GM12865 (cell line): ENCODE measurements around the gene SRSF12.
"Not testable (repeated sequence)": the region's sequence is repeated elsewhere in the genome, so short reads cannot be mapped to it uniquely, and the experiment has no call there.

ENCODE experiments used
- DNase-seq: peaks from one replicate; pipeline ENCODE4 v3.0.0; 2010; ENCODE audit warnings: low read depth
- H3K4me3 ChIP-seq: 2 replicates; pipeline ENCODE4 v1.5.1; 2011; ENCODE audit warnings: mild to moderate bottlenecking, low read depth, low read length, control low read depth
- CTCF ChIP-seq: IDR thresholded peaks from 2 replicates; pipeline ENCODE4 v1.5.1; 2011; ENCODE audit warnings: low read length, control low read depth, low read depth, inconsistent platforms; ENCODE audit not compliant: insufficient read depth; ENCODE audit errors: missing control alignments

SRSF12 gene

DNA sequence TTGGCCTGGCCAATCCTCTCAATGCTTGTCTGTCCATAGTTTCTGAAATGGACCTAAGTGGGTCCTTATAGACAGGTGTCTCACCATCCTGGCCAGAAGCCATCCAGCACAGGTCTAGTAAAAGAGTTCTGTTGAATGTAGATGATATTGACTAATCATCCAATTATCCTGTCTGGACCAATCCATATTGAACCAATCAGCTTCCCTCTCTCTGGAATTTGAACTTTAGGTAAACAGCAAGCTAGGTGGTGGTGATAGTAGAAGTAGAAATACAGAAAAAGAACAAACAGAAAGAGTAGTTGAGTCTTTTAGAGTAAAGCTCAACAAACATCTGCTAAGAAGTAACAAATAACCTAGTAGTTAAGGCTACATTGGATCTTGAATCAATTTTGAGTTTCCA lies 46.8 kb downstream of the SRSF12 start:
- H3K4me3 ChIP-seq: no peak overlapping the region
- no peak for DNase-seq
- TF ChIP-seq CTCF: no peak

DNA sequence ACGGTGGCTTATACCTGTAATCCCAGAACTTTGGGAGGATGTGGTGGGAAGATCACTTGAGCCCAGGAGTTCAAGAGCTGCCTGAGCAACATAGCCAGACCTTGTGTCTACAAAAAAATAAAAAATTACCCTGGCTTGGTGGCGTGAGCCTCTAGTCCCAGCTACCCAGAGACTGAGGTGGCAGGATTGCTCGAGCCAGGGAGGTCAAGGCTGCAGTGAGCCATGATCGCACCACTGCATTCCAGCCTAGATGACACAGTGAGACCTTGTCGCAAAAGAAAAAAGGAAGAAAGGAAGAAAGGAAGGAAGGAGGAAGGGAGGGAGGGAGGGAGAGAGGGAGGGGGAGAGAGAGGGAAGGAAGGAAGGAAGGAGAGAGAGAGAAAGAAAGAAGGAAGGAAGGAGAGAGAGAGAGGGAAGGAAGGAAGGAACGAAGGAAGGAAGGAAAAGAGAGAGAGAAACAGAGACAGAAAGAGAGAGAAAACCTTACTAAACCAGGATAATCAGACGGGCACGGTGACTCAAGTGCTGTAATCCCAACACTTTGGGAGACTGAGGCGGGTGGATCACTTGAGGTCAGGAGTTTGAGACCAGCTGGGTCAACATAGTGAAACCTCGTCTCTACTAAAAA lies 48.2 kb downstream of the SRSF12 start:
- no peak overlapping the region for H3K4me3 ChIP-seq
- TF ChIP-seq CTCF: no peak
- no peak for DNase-seq

- TF ChIP-seq CTCF: no peak
- no peak for DNase-seq
- H3K4me3 ChIP-seq: no peak overlapping the region
Measured at GRCh38 chr6:89068695-89069094, 49.2 kb downstream of the SRSF12 start.

GRCh38 chr6:89067796-89068195 lies 50.1 kb downstream of the SRSF12 start:
- DNase-seq: no peak
- TF ChIP-seq CTCF: no peak
- no peak overlapping the region for H3K4me3 ChIP-seq

- DNase-seq: no peak
- TF ChIP-seq CTCF: no peak
- no peak overlapping the region for H3K4me3 ChIP-seq
Measured at GRCh38 chr6:89066940-89067646, 50.8 kb downstream of the SRSF12 start.

- not testable (repeated sequence) for DNase-seq, H3K4me3 ChIP-seq
Measured at GRCh38 chr6:89066121-89066520, 51.8 kb downstream of the SRSF12 start.

DNA sequence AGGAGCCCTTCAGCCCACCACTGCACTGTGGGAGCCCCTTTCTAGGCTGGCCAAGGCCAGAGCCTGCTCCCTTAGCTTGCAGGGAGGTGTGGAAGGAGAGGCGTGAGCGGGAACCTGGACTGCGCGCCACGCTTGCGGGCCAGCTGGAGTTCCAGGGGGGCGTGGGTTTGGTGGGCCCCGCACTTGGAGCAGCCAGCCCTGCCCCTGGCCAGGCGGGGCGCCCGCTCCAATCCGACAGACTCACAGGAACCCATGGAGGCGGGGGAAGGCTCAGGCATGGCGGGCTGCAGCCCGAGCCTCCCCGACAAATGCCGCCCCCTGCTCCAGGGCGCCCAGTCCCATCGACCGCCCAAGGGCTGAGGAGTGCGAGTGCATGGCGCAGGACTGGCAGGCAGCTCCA lies 52.9 kb downstream of the SRSF12 start:
- DNase-seq: not testable (repeated sequence)

DNA sequence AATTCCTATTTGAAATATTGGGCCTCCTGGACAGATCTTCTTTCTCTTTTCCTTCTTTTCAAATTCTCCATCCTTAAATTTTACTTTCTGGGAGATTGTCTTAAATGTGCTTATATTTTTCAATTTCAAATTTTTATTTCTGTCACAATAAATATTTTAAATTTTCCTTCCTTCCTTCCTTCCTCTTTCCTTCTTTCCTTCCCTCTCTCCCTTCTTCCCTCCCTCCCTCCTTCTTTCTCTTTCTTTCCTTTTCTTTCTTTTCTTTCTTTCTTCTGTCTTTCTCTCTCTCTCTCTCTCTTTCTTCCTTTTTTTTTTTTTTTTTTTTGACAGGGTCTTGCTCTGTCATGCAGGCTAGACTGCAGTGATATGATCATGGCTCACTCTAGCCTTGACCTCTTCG lies 54.0 kb downstream of the SRSF12 start:
- no peak for TF ChIP-seq CTCF
- DNase-seq: no peak
- no peak overlapping the region for H3K4me3 ChIP-seq

More for the DNA sequence above, 52.9 kb downstream of the SRSF12 start:
- not testable (repeated sequence) for H3K4me3 ChIP-seq
